GM18511 (cell line): ENCODE results near the gene PF4V1.
"Not testable (repeated sequence)": the region's sequence is repeated elsewhere in the genome, so short reads cannot be mapped to it uniquely, and the experiment has no call there.

Experiments
- ATAC-seq: cut with Tn5 transposase; IDR thresholded peaks from one replicate; pipeline ENCODE4 v1.9.1; 2021; ENCODE audit warnings: mild to moderate bottlenecking, moderate library complexity; ENCODE audit not compliant: unreplicated experiment

PF4V1 gene

GRCh38 chr4:73869130-73870055, 16.3 kb downstream of the PF4V1 start, which contains the start of gene CXCL1:
Gene CXCL1, plus strand, starts transcription at chr4:73869393. Its CDS starts 78 bp downstream, at chr4:73869471.
- ATAC-seq = no peak

- ATAC-seq = no peak
Measured at GRCh38 chr4:73870260-73870659, 17.2 kb downstream of the PF4V1 start.

GRCh38 chr4:73870768-73871167, 17.7 kb downstream of the PF4V1 start:
- ATAC-seq = no peak

GRCh38 chr4:73871511-73872310, 18.6 kb downstream of the PF4V1 start:
- no peak for ATAC-seq

GRCh38 chr4:73872316-73873108, 19.4 kb downstream of the PF4V1 start:
- ATAC-seq = no peak

GRCh38 chr4:73874386-73874785, 21.3 kb downstream of the PF4V1 start:
- no peak for ATAC-seq

- ATAC-seq = no peak
Measured at GRCh38 chr4:73875401-73875800, 22.3 kb downstream of the PF4V1 start.

- ATAC-seq = no peak
Measured at GRCh38 chr4:73883306-73883705, 30.2 kb downstream of the PF4V1 start.

GRCh38 chr4:73885574-73886267, 32.6 kb downstream of the PF4V1 start:
- ATAC-seq = no peak

- ATAC-seq = no peak
Measured at GRCh38 chr4:73891326-73891725, 38.2 kb downstream of the PF4V1 start.

GRCh38 chr4:73891739-73892405, 38.8 kb downstream of the PF4V1 start:
- no peak for ATAC-seq

- ATAC-seq = no peak
Measured at GRCh38 chr4:73892966-73893365, 39.9 kb downstream of the PF4V1 start.

GRCh38 chr4:73894001-73894400, 40.9 kb downstream of the PF4V1 start:
- no peak for ATAC-seq

GRCh38 chr4:73895201-73896175, 42.4 kb downstream of the PF4V1 start:
- ATAC-seq = no peak

GRCh38 chr4:73896416-73896815, 43.3 kb downstream of the PF4V1 start:
- no peak for ATAC-seq

- ATAC-seq = no peak
Measured at GRCh38 chr4:73897380-73898136, 44.5 kb downstream of the PF4V1 start.

- ATAC-seq = not testable (repeated sequence)
Measured at GRCh38 chr4:73899338-73899737, 46.2 kb downstream of the PF4V1 start.

- no peak for ATAC-seq
Measured at GRCh38 chr4:73901031-73901430, 47.9 kb downstream of the PF4V1 start.
